ENCODE data around the gene GOLGA3. TPM values are rescaled to one million over a fixed set of nuclear protein-coding genes. Genes with fewer than 3 reads are reported as not detected.

The GOLGA3 gene
- total RNA-seq, 1 donor, result 127 TPM

- H3K9me3 ChIP-seq (ENCODE audit: low read depth, low read length), result no peaks in the 10 kb centered on the region
- no peak overlapping the region for H3K27ac ChIP-seq (ENCODE audit: low read depth, low read length)
- H3K36me3 ChIP-seq (ENCODE audit: insufficient read depth, low read length), result peaks cover 53% of the 10 kb centered on the region
- H3K4me3 ChIP-seq (ENCODE audit: insufficient read depth, low read length), result no peak overlapping the region
- no peaks in the 10 kb centered on the region for H3K79me2 ChIP-seq (ENCODE audit: insufficient read depth, low read length)
- no peak for DNase-seq (ENCODE audit: insufficient read length, low spot score, missing footprints)
- H3K27me3 ChIP-seq (ENCODE audit: insufficient read depth, low read length), result no peaks in the 10 kb centered on the region
- no peaks in the 10 kb centered on the region for H3K4me1 ChIP-seq (ENCODE audit: insufficient read depth, low read length)
- H3K4me2 ChIP-seq (ENCODE audit: insufficient read depth, low read length), result no peak overlapping the region
- TF ChIP-seq CTCF (IDR thresholded peaks at IDR 0.05; ENCODE audit: extremely low read depth, low read depth, low read length), result no peak
- H4K20me1 ChIP-seq (ENCODE audit: insufficient read depth, low read length), result peaks cover 5% of the 10 kb centered on the region
- H2AFZ ChIP-seq (ENCODE audit: low read length), result no peak overlapping the region
These were observed 12.5 kb upstream of the GOLGA3 start for GRCh38 chr12:132841151-132841550.

- no peak for DNase-seq (ENCODE audit: insufficient read length, low spot score, missing footprints)
- no peak overlapping the region for H3K27ac ChIP-seq (ENCODE audit: low read depth, low read length)
- H3K79me2 ChIP-seq (ENCODE audit: insufficient read depth, low read length), result no peaks in the 10 kb centered on the region
- peaks cover 49% of the 10 kb centered on the region for H3K36me3 ChIP-seq (ENCODE audit: insufficient read depth, low read length)
- TF ChIP-seq CTCF (IDR thresholded peaks at IDR 0.05; ENCODE audit: extremely low read depth, low read depth, low read length), result no peak
- no peak overlapping the region for H3K4me3 ChIP-seq (ENCODE audit: insufficient read depth, low read length)
- no peaks in the 10 kb centered on the region for H3K9me3 ChIP-seq (ENCODE audit: low read depth, low read length)
- peaks cover 5% of the 10 kb centered on the region for H4K20me1 ChIP-seq (ENCODE audit: insufficient read depth, low read length)
- H3K27me3 ChIP-seq (ENCODE audit: insufficient read depth, low read length), result no peaks in the 10 kb centered on the region
- H3K4me2 ChIP-seq (ENCODE audit: insufficient read depth, low read length), result no peak overlapping the region
- no peaks in the 10 kb centered on the region for H3K4me1 ChIP-seq (ENCODE audit: insufficient read depth, low read length)
- no peak overlapping the region for H2AFZ ChIP-seq (ENCODE audit: low read length)
These were observed 11.9 kb upstream of the GOLGA3 start for GRCh38 chr12:132840536-132840935.

- Histone ChIP-seq H3K4me2 (ENCODE audit: insufficient read depth, low read length) (no peak overlapping the region), H3K36me3 (ENCODE audit: insufficient read depth, low read length) (peaks cover 43% of the 10 kb centered on the region), H3K9me3 (ENCODE audit: low read depth, low read length) (no peaks in the 10 kb centered on the region), H3K4me3 (ENCODE audit: insufficient read depth, low read length) (no peak overlapping the region), H3K4me1 (ENCODE audit: insufficient read depth, low read length) (no peaks in the 10 kb centered on the region), H3K27ac (ENCODE audit: low read depth, low read length) (no peak overlapping the region), H4K20me1 (ENCODE audit: insufficient read depth, low read length) (peaks cover 5% of the 10 kb centered on the region), H3K27me3 (ENCODE audit: insufficient read depth, low read length) (no peaks in the 10 kb centered on the region), H2AFZ (ENCODE audit: low read length) (no peak overlapping the region), H3K79me2 (ENCODE audit: insufficient read depth, low read length) (peaks cover 2% of the 10 kb centered on the region)
- DNase-seq (ENCODE audit: insufficient read length, low spot score, missing footprints), result no peak
- TF ChIP-seq CTCF (IDR thresholded peaks at IDR 0.05; ENCODE audit: extremely low read depth, low read depth, low read length), result no peak
These were observed 11.0 kb upstream of the GOLGA3 start for GRCh38 chr12:132839558-132840235.

- no peak overlapping the region for H2AFZ ChIP-seq (ENCODE audit: low read length)
- H3K9me3 ChIP-seq (ENCODE audit: low read depth, low read length), result no peaks in the 10 kb centered on the region
- no peak overlapping the region for H3K4me3 ChIP-seq (ENCODE audit: insufficient read depth, low read length)
- no peak for TF ChIP-seq CTCF (IDR thresholded peaks at IDR 0.05; ENCODE audit: extremely low read depth, low read depth, low read length)
- H3K79me2 ChIP-seq (ENCODE audit: insufficient read depth, low read length), result peaks cover 2% of the 10 kb centered on the region
- H3K4me2 ChIP-seq (ENCODE audit: insufficient read depth, low read length), result no peak overlapping the region
- H3K4me1 ChIP-seq (ENCODE audit: insufficient read depth, low read length), result no peaks in the 10 kb centered on the region
- H4K20me1 ChIP-seq (ENCODE audit: insufficient read depth, low read length), result peaks cover 5% of the 10 kb centered on the region
- H3K36me3 ChIP-seq (ENCODE audit: insufficient read depth, low read length), result peaks cover 37% of the 10 kb centered on the region
- H3K27ac ChIP-seq (ENCODE audit: low read depth, low read length), result no peak overlapping the region
- no peak for DNase-seq (ENCODE audit: insufficient read length, low spot score, missing footprints)
- H3K27me3 ChIP-seq (ENCODE audit: insufficient read depth, low read length), result no peaks in the 10 kb centered on the region
These were observed 9.9 kb upstream of the GOLGA3 start for GRCh38 chr12:132838410-132839080.
